ENCODE data around the gene SOWAHC.
A peak's percentile ranks its signal among the peaks of the same experiment; 100 is the strongest.
"Not testable (repeated sequence)": the region's sequence is repeated elsewhere in the genome, so short reads cannot be mapped to it uniquely, and the experiment has no call there.

Gene SOWAHC, protein sequence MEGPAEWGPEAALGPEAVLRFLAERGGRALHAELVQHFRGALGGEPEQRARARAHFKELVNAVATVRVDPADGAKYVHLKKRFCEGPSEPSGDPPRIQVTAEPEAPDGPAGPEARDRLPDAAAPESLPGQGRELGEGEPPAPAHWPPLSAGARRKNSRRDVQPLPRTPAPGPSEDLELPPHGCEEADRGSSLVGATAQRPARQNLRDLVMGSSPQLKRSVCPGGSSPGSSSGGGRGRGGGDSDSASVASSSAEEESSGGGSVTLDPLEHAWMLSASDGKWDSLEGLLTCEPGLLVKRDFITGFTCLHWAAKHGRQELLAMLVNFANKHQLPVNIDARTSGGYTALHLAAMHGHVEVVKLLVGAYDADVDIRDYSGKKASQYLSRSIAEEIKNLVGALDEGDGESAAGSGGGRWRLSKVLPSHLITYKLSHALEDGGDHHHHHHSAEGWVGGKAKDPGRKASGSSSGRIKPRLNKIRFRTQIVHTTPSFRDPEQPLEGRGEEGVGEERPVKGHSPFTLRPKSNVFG

DNA sequence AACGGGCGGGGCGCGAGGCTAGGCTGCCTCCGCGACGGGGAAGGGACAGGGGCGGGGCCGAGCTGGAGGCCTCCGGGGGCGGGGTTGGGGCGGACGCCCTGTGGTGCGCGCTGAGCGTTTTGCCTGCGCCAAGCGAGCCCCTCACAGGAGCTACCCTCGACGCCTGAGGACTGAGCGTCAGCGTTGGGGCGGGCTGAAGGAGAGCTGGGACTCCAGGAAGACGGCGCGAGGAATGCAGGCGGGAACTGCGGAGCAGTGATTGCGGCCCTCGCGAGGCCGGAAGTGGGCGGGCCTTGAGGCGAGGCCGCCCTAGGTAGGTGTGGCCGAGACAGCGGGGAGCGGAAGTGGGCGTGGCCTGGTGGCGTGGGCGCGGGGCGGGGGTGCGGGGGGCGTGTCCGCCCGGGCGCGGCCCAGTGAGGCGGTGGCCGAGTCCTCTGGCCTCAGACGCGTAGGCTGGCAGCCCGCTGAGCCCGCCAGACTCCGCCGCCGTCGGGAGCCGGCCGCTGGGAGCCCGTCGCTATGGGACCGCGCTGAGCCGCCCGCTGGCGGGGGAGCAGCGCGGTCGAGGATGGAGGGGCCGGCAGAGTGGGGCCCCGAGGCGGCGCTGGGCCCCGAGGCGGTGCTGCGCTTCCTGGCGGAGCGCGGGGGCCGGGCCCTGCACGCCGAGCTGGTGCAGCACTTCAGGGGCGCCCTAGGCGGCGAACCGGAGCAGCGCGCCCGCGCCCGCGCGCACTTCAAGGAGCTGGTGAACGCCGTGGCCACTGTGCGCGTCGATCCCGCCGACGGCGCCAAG, at the start of gene SOWAHC, which contains the start of gene SEPTIN10:
TSS of gene SOWAHC (plus strand) at position 443 of the 793 bp plus-strand sequence. CDS start at position 569, 126 bp downstream.
TSS of gene SEPTIN10 (minus strand) at position 45 of the 793 bp plus-strand sequence. CDS start 139 bp downstream, outside the sequence.
- DNase-seq, result peak; percentile 93

DNA sequence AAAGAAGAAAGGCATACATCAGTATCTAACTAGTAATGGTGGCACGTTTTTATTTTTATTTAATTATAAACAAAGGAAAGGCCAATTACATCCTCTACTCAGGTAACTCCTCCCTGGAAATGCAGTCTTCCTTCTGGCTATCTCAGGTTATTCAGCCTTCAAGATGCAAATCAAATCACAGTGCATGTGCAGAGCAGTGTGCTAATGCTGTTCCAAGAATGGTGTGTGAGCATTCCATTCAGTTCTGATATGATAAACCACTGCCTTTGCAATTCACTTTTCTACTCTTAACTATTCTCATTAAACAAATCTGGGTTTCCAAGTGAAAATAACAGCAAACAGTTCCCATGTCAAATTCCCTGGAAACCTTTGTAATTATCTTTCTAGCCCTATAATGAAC, 38.8 kb upstream of the SOWAHC start:
- no peak for DNase-seq

DNA sequence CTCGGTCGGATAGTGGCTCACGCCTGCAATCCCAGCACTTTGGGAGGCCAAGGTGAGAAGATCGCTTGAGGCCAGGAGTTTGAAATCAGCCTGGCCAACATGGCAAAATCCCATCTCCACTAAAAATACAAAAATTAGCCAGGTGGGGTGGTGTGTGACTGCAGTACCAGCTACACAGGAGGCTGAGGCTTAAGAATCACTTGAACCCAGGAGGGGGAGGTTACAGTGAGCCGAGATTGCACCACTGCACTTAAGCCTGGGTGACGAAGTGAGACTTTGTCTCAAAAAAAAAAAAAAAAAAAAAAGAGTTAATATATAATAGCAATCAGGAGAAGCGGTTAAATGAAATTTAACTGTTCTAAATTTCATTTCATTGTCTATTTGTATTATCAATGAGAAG, 36.5 kb upstream of the SOWAHC start:
- DNase-seq, result not testable (repeated sequence)

DNA sequence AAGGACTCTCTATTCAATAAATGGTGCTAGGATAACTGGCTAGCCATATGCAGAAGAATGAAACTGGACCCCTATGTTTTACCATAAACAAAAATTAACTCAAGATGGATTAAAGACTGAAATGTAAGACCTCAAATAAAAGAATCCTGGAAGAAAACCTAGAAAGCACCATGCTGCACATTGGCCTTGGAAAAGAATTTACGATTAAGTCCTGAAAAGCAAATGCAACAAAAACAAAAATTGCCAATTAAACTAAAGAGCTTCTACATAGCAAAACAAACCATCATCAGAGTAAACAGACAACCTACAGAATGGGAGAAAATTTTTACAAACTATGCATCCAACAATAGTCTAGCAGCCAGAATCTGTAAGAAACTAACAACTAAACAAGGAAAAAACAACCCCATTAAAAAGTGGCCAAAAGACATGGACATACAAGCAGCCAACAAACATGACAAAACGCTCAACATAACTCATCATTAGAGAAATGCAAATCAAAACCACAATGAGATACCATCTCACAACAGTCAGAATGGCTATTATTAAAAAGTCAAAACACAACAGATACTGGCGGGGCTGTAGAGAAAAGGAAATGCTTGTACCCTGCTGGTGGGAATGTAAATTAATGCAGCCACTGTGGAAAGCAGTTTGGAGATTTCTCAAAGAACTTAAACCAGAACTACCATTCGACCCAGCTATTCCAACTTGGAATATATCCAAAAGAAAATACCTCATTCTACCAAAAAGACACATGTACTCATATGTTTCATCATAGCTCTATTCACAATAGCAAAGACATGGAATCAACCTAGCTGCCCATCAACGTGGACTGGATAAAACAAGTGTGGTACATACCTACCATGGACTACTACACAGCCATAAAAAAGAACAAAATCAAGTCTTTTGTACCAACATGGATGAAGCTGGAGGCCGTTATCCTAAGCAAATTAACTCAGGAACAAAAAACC, 31.0 kb upstream of the SOWAHC start:
- DNase-seq, result no peak

DNA sequence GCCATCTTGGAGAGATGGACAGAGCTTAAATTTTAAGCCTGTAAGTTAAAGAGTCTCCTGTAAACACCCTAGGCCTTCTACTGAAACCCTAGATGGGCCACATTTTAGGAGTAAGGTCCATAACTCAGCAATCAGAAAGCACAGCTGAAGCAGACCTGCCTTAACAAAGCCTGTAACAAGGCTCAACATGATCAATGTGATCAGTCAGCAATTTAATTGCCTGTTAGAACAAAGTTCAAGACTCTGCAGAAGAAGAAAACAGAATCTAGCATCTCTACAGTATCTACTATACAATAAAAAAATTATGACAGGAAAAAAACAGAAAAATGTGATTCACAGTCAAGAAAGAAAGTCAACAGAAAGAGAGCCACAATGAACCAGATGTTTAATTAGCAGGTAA, 27.5 kb upstream of the SOWAHC start:
- DNase-seq, result no peak

DNA sequence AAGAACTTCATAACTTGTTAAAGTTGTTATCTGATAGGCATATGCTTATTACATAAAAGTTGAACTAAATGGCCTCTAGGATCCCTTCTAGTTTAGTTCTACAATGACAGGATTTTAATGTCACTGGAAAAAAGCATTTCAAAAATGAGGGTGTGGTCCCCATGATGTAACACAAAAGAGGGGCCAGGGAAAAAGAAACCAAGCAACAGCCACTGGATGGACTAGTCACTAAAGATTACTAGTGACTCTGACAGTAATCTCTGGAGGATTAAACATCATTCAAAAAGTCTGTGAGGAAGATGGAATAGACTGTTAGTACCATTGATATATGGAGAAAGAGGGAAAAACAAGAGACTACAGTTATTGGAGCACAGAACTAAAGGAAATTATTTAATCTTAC, 23.0 kb upstream of the SOWAHC start:
- no peak for DNase-seq

DNA sequence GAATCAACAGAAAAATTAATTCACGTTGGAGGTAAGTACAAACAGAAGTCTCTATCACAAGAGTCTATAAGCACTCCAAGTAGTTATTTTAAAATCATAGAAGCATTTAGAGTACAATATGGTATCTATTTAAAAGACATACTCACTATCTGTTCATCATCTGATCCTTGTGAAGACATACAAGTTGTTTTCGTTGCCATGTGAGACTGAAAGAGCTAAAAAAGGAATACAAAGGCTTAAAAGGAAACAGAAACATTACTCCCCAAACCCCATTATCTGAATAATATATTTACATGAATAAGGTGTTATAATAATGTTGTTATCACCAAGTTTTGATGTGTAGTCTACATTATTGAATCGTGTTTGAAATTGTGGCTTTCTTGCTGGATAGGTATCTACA, 21.3 kb upstream of the SOWAHC start:
- no peak for DNase-seq

DNA sequence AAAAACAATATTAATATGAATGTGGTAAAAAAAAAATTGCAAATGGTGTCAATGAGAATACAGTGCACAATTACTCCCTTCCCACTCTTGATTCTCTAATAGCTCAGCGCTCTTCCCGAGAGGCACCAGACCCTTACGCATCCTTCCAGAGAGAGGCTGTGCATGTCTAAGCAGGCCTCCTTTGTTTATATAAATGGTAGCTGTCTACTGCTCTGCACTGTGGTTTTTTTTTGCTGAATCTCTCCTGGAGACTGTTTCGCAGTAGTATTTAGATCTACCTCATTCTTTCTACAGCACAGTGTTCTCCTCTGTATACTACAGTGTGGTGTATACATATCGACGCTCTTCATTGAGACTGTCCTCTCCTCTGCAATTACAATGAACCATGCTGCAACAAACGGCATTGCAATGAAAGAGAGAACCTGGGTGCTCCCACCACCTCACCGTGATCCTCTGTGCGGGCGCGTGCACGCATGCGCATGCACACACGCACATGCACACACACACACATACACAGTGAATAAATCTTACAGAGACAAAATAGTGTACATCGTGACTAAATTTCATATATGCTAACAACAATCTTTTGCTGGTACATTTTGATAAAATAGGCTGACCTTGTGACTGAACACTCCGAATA, 19.8 kb upstream of the SOWAHC start:
- no peak for DNase-seq

DNA sequence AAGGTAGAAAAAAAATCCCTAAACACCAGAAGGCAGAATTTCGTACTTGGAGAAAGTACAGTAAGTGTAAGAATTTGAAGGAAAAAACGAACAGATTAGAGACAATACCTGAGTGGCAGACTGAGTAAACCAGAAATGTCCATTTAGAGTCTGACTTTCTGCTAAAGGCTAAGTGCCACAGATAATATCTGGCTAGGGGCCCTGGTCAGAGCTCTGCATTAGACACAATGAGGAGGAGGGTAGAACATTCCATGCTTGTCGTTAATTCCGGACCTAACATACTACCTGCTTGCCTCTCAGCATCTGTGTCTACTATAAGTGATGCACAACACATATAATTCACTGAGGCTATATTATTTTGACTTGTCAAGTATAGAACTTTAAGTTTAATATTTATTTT, 18.5 kb upstream of the SOWAHC start:
- DNase-seq, result no peak

DNA sequence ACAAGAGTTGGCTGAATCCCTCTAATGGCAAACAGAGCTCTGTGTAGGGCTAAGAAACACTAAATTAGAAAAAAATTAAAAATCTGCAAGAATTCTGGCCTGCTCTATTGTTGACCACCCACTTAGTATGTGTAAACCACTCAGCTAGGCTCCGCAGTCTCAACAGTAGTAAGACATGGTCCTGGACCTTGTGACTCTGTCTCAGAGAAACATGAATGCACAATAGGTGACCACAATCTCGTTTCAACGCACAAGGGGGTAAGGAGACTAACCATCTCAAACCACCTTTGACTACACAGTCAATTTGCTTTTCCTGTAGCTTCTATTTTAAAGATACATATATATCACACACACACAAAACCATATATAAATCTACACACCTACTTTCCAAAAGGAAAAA, 16.9 kb upstream of the SOWAHC start:
- DNase-seq, result no peak

DNA sequence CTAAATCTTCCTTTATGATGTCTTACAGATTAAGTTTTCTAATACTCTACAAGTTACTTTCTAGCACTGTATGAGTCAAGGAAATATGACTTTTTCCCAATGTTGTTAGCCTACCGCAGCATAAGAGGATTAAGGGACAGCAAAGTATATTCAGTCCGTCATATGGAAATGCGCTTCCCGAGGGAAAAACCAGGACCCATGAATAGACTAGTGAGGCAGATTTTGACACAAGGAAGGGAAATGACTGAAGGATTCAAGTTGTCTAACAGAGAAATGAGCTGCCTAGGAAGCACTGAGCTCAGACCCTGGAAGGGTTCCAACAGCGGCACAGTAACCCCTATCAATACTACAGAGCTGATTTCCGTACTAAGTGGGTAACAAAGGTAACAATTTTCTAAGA, 12.4 kb upstream of the SOWAHC start:
- no peak for DNase-seq

DNA sequence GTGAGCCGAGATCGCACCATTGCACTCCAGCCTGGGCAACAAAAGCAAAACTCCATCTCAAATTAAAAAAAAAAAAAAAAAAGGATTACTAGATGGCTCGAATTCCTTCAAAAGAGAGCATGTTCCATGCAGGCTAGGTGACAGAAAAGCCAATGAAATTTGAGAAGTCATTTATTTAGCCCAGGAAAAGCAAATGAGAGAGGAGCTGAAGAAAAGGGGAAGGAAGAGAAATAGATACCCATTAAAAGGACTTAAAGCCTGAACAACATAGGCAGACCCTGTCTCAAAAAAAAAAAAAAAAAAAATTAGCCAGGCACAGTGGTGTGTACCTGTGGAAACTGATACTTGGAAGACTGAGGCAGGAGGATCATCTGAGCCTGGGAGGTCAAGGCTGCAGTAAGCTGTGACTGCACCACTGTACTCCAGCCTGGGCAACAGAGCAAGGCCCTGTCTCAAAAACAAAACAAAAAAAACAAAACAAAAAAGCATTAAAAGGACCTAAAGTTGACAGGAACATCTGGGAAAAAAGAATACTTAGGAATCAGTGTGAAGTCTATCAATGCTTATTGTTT, 11.5 kb upstream of the SOWAHC start:
- DNase-seq, result no peak

DNA sequence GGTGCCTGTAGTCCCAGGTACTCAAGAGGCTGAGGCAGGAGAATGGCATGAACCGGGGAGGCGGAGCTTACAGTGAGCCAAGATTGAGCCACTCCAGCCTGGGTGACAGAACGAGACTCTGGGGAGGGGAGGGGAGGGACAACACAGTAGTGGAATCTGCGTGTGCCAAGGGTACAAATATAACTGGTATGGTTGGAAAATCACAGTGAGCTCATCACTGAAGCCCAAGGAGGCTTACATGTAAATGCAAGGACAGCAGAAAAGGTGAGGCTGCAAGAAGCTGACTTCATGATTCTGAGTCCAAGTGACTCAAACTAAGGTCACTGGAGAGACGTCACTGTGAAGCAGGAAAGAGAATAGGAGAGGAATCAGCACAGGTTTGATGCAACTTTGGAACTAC, 9.6 kb upstream of the SOWAHC start:
- no peak for DNase-seq

DNA sequence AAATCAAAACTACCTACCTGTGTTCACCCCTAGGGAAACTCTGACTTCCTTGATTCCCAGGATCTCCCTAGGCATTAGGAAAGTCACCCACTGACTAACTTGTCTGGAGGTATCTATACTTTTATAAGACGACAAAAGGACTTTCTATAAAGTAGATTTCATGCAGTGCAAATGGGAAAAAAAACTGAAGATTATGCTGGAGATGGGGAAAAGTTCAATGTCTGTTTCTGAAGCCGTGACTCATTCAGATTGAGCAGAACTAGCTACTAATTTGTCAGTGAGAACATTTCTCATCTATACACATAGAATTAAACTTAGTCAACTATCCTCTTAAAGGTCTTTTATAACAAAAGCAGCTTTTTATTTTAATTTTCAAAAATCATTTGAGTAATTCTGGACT, 6.4 kb upstream of the SOWAHC start:
- DNase-seq, result no peak

DNA sequence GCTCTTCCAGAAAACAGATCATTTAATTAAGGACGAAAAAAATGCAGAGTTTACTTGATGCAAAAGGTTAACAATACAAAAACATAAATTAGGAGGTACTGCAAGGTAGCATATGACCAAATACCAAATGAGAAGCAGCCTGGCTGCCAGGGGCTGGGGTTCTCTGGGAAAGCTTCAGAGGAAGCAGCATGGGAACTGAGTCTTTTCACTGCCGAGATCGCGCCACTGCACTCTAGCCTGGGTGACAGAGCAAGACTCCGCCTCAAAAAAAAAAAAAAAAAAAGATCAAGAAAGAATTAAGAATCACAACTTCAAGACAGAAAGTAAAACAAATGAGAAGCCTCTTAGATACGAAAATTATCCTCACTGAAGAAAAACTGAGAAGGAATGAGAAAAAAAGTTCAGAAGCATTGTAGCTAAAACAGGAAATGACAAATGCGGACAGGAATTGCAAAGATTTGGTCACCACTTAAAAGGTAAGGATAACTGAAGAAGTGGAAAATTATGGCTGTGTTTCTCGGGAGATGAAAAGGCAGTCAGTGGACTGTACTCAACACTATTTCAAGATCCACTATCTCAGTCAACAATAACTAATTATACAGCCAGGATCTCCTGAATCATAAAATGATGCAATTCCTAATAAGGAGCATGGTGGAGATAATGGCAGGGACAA, 4.7 kb upstream of the SOWAHC start:
- DNase-seq, result no peak

DNA sequence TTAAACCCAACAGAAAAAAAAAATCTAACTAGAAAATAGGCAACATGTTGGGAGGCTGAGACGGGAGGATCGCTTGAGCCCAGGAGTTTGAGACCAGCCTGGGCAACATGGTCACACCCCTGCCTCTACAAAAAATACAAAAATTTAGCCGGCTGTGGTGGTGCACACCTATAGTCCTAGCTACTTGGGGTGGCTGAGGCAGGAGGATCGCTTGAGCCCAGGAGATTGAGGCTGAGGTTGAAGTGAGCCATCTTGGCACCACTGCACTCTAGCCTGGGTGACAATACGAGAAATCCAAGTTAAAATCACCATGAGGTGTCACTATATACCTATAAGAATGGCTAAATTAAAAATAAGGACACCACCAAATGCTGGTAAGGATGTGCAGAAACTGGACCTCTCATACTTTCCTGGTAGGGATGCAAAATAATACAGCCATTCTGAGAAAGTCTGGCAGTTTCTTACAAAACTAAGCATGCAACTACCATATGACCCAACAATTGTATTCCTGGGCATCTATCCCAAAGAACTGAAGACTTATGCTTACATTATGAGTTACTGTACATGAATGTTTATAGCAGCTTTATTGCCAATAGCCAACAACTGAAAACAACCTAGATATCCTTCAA, 2.6 kb upstream of the SOWAHC start:
- DNase-seq, result no peak

DNA sequence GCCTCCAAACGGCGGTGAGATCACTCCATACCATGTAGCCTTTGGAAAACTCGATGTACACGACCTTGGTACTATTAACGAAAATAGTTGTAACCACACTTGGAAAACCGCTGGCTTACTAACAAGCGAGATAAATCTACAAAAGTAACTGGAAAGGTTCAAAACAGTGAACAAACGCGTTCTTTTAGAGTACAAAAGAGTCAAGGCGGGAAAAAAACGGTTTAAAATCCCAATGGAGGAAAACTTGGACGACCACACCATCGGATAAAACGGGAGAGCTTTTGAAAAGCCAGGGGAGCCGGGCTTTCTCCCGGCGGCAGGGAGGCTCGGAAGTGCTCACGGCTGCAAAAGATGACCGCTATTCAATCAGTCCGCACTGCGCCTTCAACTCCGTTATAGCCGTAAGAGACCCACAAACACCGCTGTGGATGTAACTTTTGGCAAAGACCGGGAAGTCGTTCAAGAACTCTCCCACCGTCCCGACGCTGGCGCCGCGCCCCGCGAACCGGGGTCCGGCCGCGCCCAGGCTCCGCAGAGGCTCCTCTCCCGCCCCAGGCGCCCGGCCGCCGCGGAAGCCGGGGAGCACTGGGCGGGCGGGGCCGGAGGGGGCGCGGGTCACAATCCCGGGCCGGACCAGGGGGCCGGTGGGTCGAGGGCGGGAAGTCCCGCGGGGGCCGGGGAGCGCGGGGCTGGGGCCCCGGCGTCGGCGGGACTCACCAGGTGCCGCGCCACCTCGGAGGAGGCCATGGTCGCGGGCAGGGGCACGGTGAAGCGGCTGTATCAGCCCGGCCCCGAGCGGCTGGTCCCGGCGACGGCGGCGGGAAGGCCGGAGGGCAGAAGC, 863 bp upstream of the SOWAHC start:
- peak; percentile 30 for DNase-seq

DNA sequence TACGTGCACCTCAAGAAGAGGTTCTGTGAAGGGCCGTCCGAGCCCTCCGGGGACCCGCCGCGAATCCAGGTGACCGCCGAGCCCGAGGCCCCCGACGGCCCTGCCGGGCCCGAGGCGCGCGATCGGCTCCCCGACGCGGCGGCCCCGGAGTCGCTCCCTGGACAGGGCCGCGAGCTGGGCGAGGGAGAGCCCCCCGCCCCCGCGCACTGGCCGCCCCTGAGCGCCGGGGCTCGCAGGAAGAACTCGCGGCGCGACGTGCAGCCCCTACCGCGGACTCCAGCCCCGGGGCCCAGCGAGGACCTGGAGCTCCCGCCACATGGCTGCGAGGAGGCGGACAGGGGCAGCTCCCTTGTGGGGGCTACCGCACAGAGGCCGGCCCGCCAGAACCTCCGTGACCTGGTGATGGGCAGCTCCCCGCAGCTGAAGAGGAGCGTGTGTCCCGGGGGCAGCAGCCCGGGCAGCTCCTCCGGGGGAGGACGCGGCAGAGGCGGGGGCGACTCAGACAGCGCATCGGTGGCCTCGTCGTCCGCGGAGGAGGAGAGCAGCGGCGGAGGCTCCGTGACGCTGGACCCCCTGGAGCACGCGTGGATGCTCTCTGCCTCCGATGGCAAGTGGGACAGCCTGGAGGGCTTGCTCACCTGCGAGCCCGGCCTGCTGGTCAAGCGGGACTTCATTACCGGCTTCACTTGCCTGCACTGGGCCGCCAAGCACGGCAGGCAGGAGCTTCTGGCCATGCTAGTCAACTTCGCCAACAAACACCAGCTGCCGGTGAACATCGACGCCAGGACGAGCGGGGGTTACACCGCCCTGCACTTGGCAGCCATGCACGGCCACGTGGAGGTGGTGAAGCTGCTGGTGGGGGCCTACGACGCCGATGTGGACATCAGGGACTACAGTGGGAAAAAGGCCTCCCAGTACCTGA, 812 bp downstream of the SOWAHC start:
- no peak for DNase-seq
